Astrocyte of the cerebellum (primary cell): ENCODE results near the gene CD300LB.
"Not testable (repeated sequence)": the region's sequence is repeated elsewhere in the genome, so short reads cannot be mapped to it uniquely, and the experiment has no call there.

ENCODE experiments used
- DNase-seq: peaks from one replicate; pipeline ENCODE4 v3.0.0-alpha.2; 2011; ENCODE audit warnings: low read depth
- H3K4me3 ChIP-seq: 2 replicates; pipeline ENCODE4 v1.5.1; 2011; ENCODE audit warnings: mild to moderate bottlenecking, low read depth, low read length, moderate library complexity
- in situ Hi-C: cut with HindIII; loops from 2 replicates; pipeline ENCODE4 v1.10.0; 2017; ENCODE audit warnings: low sequenced_read_pairs
- TF ChIP-seq, protein P1 (sequence below): IDR thresholded peaks from 2 replicates; pipeline ENCODE4 v1.5.1; 2012; ENCODE audit warnings: low read length, low read depth, moderate library complexity, mild to moderate bottlenecking; ENCODE audit errors: missing control alignments

Gene CD300LB

DNA sequence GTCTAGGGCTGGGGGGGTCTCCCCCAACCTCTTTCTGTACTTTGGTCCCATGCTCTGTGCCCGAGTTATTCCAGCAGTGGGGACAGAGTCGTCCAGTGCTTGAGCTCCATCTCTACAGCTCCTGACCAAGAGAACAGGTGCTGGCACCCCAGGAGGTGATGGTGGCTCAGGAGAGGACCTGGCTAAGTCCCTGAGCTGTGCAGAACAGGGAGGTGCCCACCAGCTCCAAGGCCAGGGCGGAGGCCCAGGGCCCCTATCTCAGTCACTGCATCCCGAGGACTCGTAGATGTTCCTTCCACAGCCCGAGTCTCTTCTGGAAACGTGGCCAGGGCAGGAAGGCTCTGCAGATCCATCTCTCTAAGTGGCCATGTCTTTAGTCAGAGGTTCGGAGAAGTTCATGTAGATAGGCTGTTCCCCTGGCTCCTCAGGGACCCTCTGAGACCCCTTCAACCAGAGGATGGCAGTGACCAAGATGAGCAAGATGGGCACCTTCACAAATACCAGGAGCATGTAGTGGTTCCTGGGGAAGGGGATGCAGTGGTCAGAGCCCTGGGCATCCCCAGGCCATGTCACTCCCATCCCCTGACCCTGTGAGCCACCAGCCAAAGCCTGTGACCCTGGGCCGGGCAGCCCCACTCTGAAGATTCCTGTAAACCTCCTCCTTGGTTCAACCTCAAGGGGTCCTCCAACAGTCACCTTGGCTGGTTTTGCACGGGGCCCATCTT is 8.7 kb downstream of the CD300LB start:
- TF ChIP-seq, protein P1, sequence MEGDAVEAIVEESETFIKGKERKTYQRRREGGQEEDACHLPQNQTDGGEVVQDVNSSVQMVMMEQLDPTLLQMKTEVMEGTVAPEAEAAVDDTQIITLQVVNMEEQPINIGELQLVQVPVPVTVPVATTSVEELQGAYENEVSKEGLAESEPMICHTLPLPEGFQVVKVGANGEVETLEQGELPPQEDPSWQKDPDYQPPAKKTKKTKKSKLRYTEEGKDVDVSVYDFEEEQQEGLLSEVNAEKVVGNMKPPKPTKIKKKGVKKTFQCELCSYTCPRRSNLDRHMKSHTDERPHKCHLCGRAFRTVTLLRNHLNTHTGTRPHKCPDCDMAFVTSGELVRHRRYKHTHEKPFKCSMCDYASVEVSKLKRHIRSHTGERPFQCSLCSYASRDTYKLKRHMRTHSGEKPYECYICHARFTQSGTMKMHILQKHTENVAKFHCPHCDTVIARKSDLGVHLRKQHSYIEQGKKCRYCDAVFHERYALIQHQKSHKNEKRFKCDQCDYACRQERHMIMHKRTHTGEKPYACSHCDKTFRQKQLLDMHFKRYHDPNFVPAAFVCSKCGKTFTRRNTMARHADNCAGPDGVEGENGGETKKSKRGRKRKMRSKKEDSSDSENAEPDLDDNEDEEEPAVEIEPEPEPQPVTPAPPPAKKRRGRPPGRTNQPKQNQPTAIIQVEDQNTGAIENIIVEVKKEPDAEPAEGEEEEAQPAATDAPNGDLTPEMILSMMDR = no peak
- no peak for DNase-seq
- H3K4me3 ChIP-seq = no peak overlapping the region
- in situ Hi-C loops = no loop called here

DNA sequence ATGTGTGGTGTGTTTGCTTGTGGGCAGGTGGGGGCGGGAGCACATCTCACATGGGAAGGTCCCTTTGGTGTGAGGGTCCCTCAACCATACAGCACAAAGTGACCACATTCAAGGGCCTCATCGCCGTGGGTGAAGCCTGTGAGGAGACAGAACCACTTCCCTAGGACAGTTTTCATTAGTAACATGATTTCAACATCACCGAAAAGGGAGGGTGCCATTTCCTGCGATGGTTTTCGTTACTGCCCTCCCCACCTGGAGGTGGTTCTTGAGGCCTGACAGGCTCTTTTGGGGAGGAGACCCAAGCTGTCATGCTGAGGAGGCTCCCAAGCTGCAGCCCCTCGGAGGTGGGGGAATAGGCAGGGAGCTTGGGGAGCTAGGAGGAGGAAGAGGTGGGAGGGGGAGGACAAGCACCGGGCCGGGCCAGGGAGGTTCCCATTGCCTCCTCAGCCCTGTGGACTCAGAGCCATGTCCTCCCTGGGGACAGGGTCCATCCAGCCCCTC is 9.5 kb downstream of the CD300LB start:
- TF ChIP-seq, protein P1 = no peak
- in situ Hi-C loops = no loop called here
- H3K4me3 ChIP-seq = no peak overlapping the region
- no peak for DNase-seq

- TF ChIP-seq, protein P1 = no peak
- in situ Hi-C loops = no loop called here
- H3K4me3 ChIP-seq = no peak overlapping the region
- no peak for DNase-seq
Measured at GRCh38 chr17:74520790-74521480, 10.3 kb downstream of the CD300LB start.

DNA sequence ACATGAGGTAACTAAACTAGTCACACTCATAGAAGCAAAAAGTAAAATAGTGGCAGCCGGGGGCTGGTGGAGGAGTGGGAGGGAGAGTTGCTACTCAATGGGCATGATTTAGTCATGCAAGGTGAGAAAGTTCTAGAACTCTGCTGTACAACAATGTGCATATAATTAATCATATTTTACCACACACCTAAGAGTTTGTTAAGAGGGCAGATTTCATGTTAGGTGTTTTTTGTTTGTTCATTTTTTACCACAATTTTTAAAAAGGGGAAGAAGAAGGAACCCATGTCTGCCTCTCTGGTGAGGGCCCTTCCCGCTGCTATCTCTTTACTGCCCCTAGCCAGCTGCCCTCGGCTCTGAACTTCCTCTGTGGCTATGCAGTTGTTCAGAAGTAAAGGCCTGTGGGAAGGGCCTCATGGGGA is 11.2 kb downstream of the CD300LB start:
- H3K4me3 ChIP-seq = no peak overlapping the region
- DNase-seq = no peak
- in situ Hi-C loops = no loop called here
- TF ChIP-seq, protein P1 = no peak

DNA sequence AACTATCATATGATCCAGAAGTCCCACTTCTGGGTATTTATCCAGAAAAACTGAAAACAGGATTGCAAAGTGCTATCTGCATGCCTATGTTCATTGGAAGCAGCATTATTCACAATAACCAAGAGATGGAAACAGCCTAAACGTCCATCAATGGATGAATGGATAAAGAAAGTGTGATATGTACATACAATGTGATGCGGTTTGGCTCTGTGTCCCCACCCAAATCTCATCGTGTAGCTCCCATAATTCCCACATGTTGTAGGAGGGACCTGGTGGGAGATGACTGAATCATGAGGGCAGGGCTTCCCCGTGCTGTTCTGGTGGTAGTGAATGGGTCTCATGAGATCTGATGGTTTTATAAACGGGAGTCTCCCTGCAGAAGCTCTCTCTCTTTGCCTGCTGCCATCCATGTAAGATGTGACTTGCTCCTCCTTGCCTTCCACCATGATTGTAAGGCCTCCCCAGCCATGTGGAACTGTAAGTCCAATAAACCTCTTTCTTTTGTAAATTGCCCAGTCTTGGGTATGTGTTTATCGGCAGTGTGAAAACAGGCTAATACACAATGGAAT is 12.8 kb downstream of the CD300LB start:
- H3K4me3 ChIP-seq, DNase-seq, in situ Hi-C loops: not testable (repeated sequence)

DNA sequence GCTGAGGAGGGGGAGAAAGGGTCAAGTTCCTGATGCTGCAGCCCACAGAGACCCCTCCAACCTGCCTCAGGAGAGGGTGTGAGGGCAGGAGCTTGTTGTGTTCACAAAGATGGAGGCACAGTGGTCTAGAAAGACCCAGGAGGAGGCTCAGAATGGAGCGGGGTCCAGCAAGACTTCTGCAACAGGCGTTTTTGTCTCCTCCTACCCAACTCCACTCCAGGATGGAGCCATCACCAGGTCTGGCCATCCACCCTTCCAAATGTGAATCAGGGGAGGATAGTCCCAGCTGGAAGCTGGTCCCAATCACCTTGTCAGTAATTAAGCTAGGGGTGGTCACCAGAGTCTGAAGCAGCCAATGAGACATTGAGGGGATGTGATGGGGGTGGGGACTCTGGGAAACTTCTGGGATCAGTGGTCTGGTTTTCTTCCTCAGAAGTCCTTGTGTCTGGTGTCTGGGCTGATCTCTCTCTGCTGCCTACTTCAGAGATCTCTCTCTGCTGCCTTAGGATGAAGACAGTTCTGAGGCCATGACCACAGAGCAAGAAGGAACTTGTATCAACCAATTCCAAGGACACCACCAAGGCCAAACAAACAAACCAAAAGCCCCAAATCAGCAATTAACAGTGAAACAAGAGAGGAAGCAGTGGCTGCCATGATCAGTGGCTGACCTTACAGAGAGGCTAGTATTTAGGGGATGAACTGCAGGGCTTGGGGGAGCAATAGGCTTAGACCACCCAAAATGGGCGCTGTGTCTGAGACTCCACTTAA is 14.5 kb downstream of the CD300LB start:
- TF ChIP-seq, protein P1 = no peak
- DNase-seq = no peak
- in situ Hi-C loops = no loop called here
- no peak overlapping the region for H3K4me3 ChIP-seq
